HCT116 (cell line): ENCODE data around the gene PAK1.

ENCODE experiments used
- ELF1 ChIP-seq: IDR thresholded peaks from 2 replicates; pipeline ENCODE4 v1.6.1; 2012; ENCODE audit warnings: low read depth, borderline replicate concordance
- MAX ChIP-seq: IDR thresholded peaks from 2 replicates; pipeline ENCODE4 v1.6.1; 2012
- POLR2A ChIP-seq: IDR thresholded peaks from 2 replicates; pipeline ENCODE4 v1.7.0; 2011; ENCODE audit warnings: borderline replicate concordance; ENCODE audit not compliant: insufficient read depth, insufficient read length; ENCODE audit errors: extremely low read depth
- POLR2AphosphoS5 ChIP-seq: IDR thresholded peaks from 2 replicates; pipeline ENCODE4 v1.6.1; 2011; ENCODE audit warnings: mild to moderate bottlenecking, low read depth, low read length, moderate library complexity
- SIN3A ChIP-seq: IDR thresholded peaks from 2 replicates; pipeline ENCODE4 v1.6.1; 2012; ENCODE audit warnings: low read depth
- SP1 ChIP-seq: IDR thresholded peaks from 2 replicates; pipeline ENCODE4 v1.6.1; 2012; ENCODE audit warnings: low read depth
- SRF ChIP-seq: IDR thresholded peaks from 2 replicates; pipeline ENCODE4 v1.6.1; 2012; ENCODE audit warnings: low read depth
- TCF7L2 ChIP-seq: IDR thresholded peaks from 2 replicates; pipeline ENCODE4 v1.7.0; 2011; ENCODE audit warnings: borderline replicate concordance, inconsistent platforms; ENCODE audit not compliant: insufficient read depth, insufficient read length; ENCODE audit errors: extremely low read depth
- YY1 ChIP-seq: IDR thresholded peaks from 2 replicates; pipeline ENCODE4 v1.6.1; 2011; ENCODE audit warnings: low read length, low read depth, moderate library complexity, mild to moderate bottlenecking; ENCODE audit not compliant: insufficient replicate concordance; ENCODE audit errors: extremely low read depth
- ZNF274 ChIP-seq: fragments of 200-500 bp; sonication (Bioruptor generic); IDR thresholded peaks from 2 replicates; pipeline ENCODE4 v1.6.1; 2014; ENCODE audit warnings: mild to moderate bottlenecking, low read depth, low read length, inconsistent platforms
- TF ChIP-seq, protein P1 (sequence below), 3 experiments: fragments of 200-600 bp in 1 of 3; sonication (generic) in 1 of 3; IDR thresholded peaks in 2 of 3; conservative IDR thresholded peaks in 1 of 3; 2 replicates each; pipeline ENCODE4 v1.5.1; 2012 to 2017; ENCODE audit warnings: low read depth in 2 of 3, low read length in 2 of 3, antibody characterized with exemption in 1 of 3, borderline replicate concordance in 1 of 3, control low read depth in 1 of 3, mild to moderate bottlenecking in 1 of 3, mixed read lengths in 1 of 3, mixed run types in 1 of 3, moderate library complexity in 1 of 3; ENCODE audit not compliant: insufficient read depth in 1 of 3

- TF ChIP-seq ZNF274 = no peak
- TF ChIP-seq, protein P1, sequence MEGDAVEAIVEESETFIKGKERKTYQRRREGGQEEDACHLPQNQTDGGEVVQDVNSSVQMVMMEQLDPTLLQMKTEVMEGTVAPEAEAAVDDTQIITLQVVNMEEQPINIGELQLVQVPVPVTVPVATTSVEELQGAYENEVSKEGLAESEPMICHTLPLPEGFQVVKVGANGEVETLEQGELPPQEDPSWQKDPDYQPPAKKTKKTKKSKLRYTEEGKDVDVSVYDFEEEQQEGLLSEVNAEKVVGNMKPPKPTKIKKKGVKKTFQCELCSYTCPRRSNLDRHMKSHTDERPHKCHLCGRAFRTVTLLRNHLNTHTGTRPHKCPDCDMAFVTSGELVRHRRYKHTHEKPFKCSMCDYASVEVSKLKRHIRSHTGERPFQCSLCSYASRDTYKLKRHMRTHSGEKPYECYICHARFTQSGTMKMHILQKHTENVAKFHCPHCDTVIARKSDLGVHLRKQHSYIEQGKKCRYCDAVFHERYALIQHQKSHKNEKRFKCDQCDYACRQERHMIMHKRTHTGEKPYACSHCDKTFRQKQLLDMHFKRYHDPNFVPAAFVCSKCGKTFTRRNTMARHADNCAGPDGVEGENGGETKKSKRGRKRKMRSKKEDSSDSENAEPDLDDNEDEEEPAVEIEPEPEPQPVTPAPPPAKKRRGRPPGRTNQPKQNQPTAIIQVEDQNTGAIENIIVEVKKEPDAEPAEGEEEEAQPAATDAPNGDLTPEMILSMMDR (IDR thresholded peaks at IDR 0.05 in 2 of 3, conservative IDR thresholded peaks at IDR 0.05 in 1 of 3; ENCODE audit: borderline replicate concordance in 1 of 3, insufficient read depth in 1 of 3, low read depth in 2 of 3, low read length in 2 of 3) = no peak
- TF ChIP-seq POLR2A = no peak
- no peak for TF ChIP-seq POLR2AphosphoS5
- no peak for TF ChIP-seq MAX
- TF ChIP-seq TCF7L2 = no peak
- TF ChIP-seq SRF = no peak
- no peak for TF ChIP-seq YY1
- TF ChIP-seq SIN3A = no peak
- TF ChIP-seq SP1 = no peak
- TF ChIP-seq ELF1 = no peak
Measured at GRCh38 chr11:77347948-77348347, 125.9 kb downstream of the PAK1 start.
